OCI-LY7 (cell line): ENCODE data around the gene CAMK4. TPM values are rescaled to one million over a fixed set of nuclear protein-coding genes. Genes with fewer than 3 reads are reported as not detected.

Experiments used
- BruUV-seq: library from RNA; stranded (reverse); fragments of 400-500 nt; replicated peaks from 2 replicates; lab custom pipeline; 2021; lab: Mats Ljungman, UMichigan
- CTCF ChIA-PET: fragments of 300-600 bp; sonication (Branson Sonifier 250); formaldehyde crosslinking; loops from one replicate; lab custom pipeline; 2022; ENCODE audit warnings: antibody characterized with exemption; ENCODE audit not compliant: unreplicated experiment; lab: Charles Lee
- POLR2A ChIA-PET: fragments of 300-600 bp; sonication (Branson Sonifier 250); formaldehyde crosslinking; loops from one replicate; lab custom pipeline; 2022; ENCODE audit warnings: antibody characterized with exemption; lab: Charles Lee
- DNase-seq: peaks from one replicate; pipeline ENCODE4 v3.0.0-alpha.2; 2015; ENCODE audit warnings: low spot score
- H2AFZ ChIP-seq: fragments of 200-600 bp; sonication (generic), shearing (Covaris generic); 2 replicates; pipeline ENCODE4 v1.6.1; 2014; ENCODE audit warnings: mild to moderate bottlenecking, antibody characterized with exemption, low read length, moderate library complexity
- H3K27ac ChIP-seq: fragments of 200-600 bp; sonication (generic); 2 replicates; pipeline ENCODE4 v1.5.1; 2014; ENCODE audit warnings: mixed run types, low read depth, mild to moderate bottlenecking, moderate library complexity, low read length, inconsistent platforms; ENCODE audit not compliant: poor library complexity, severe bottlenecking
- H3K36me3 ChIP-seq: fragments of 200-600 bp; sonication (generic); 2 replicates; pipeline ENCODE4 v1.6.1; 2014; ENCODE audit warnings: mild to moderate bottlenecking, antibody characterized with exemption, low read length, moderate library complexity, mixed read lengths; ENCODE audit not compliant: insufficient read depth
- H3K4me1 ChIP-seq: fragments of 200-600 bp; sonication (generic); 2 replicates; pipeline ENCODE4 v1.5.1; 2014; ENCODE audit warnings: mild to moderate bottlenecking, low read length; ENCODE audit not compliant: insufficient read depth, poor library complexity, severe bottlenecking
- H3K4me2 ChIP-seq: fragments of 200-600 bp; sonication (generic); 2 replicates; pipeline ENCODE4 v1.6.1; 2014; ENCODE audit warnings: mild to moderate bottlenecking, low read length
- H3K4me3 ChIP-seq: fragments of 200-600 bp; sonication (generic); 2 replicates; pipeline ENCODE4 v1.5.1; 2014; ENCODE audit warnings: mild to moderate bottlenecking, low read depth, low read length; ENCODE audit not compliant: poor library complexity, severe bottlenecking
- H3K79me2 ChIP-seq: fragments of 200-600 bp; sonication (generic); 2 replicates; pipeline ENCODE4 v1.6.1; 2016; ENCODE audit warnings: low read depth, mild to moderate bottlenecking, low read length, moderate library complexity, mixed read lengths; ENCODE audit not compliant: insufficient read depth
- H3K9me2 ChIP-seq: fragments of 200-600 bp; sonication (generic); 2 replicates; pipeline ENCODE4 v1.6.1; 2016; ENCODE audit warnings: mild to moderate bottlenecking, low read length, mixed read lengths; ENCODE audit not compliant: insufficient read depth
- H3K9me3 ChIP-seq: fragments of 200-600 bp; sonication (generic); 2 replicates; pipeline ENCODE4 v1.6.1; 2014; ENCODE audit warnings: mild to moderate bottlenecking, mixed run types, low read length, mixed read lengths
- H4K20me1 ChIP-seq: fragments of 200-600 bp; sonication (generic); 2 replicates; pipeline ENCODE4 v1.6.1; 2014; ENCODE audit warnings: mild to moderate bottlenecking, antibody characterized with exemption, low read length, moderate library complexity, mixed read lengths; ENCODE audit not compliant: insufficient read depth
- EZH2phosphoT487 ChIP-seq: fragments of 200-600 bp; sonication (generic); IDR thresholded peaks from 2 replicates; pipeline ENCODE4 v1.6.1; 2018; ENCODE audit warnings: low read depth, borderline replicate concordance, mild to moderate bottlenecking, mixed run types, antibody characterized with exemption, low read length, moderate library complexity, mixed read lengths
- intact Hi-C: fragments of 100-400 bp; cut with micrococcal nuclease; formaldehyde crosslinking; loops from one replicate; pipeline ENCODE4 v1.10.0; 2022; ENCODE audit not compliant: unreplicated experiment
- total RNA-seq, 2 experiments: library from RNA; depleted of rRNA in 1 of 2; stranded (reverse); fragments of >200 nt in 1 of 2; shearing (Covaris generic) in 1 of 2; gene quantifications; 2 replicates each; pipeline ENCODE4 v1.2.3, GENCODE V29; 2014 to 2022
- TF ChIP-seq, protein P1 (sequence below): fragments of 200-600 bp; sonication (generic); conservative IDR thresholded peaks from 2 replicates; pipeline ENCODE4 v1.5.1; 2014; ENCODE audit warnings: mild to moderate bottlenecking, antibody characterized with exemption, low read length, moderate library complexity, mixed read lengths

Gene CAMK4
- total RNA-seq, 2 experiments from 2014 or later: 25.4 to 40.2 TPM

DNA sequence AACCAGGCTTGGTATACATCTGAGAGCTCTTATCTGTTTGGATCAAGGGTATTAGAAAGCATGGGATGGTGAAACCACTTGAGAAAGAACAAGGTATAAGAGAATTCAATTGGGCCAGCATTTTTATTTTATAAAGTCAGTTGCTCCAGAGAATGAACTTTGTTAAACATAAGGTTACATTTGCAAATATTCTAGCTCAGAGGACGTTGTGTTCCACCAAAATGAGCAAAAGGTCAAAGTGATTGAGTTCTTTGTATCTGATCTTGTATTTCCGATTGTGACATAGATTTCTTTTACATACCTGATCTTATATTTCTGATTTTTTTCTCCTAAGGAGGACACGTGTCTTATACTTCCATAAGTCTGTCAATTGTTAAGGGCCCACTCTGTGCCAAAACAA lies 296.7 kb downstream of the CAMK4 start:
- no TSS peak for BruUV-seq
- Histone ChIP-seq H3K36me3 (no peaks in the 10 kb centered on the region), H2AFZ (no peak overlapping the region), H3K9me2 (no peaks in the 10 kb centered on the region), H3K79me2 (no peaks in the 10 kb centered on the region), H3K9me3 (no peaks in the 10 kb centered on the region), H3K4me2 (no peak overlapping the region), H3K4me3 (no peak overlapping the region), H3K4me1 (no peaks in the 10 kb centered on the region), H3K27ac (no peak overlapping the region), H4K20me1 (no peaks in the 10 kb centered on the region)
- no peak for TF ChIP-seq EZH2phosphoT487
- TF ChIP-seq, protein P1, sequence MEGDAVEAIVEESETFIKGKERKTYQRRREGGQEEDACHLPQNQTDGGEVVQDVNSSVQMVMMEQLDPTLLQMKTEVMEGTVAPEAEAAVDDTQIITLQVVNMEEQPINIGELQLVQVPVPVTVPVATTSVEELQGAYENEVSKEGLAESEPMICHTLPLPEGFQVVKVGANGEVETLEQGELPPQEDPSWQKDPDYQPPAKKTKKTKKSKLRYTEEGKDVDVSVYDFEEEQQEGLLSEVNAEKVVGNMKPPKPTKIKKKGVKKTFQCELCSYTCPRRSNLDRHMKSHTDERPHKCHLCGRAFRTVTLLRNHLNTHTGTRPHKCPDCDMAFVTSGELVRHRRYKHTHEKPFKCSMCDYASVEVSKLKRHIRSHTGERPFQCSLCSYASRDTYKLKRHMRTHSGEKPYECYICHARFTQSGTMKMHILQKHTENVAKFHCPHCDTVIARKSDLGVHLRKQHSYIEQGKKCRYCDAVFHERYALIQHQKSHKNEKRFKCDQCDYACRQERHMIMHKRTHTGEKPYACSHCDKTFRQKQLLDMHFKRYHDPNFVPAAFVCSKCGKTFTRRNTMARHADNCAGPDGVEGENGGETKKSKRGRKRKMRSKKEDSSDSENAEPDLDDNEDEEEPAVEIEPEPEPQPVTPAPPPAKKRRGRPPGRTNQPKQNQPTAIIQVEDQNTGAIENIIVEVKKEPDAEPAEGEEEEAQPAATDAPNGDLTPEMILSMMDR: no peak
- intact Hi-C loops: no loop called here
- no peak for DNase-seq
- CTCF ChIA-PET: no interaction called here
- POLR2A ChIA-PET: interaction anchor here (0.7 to 1.3 kb wide), 2 partner anchors 14 to 310 kb away, joined by 3 read pairs; no protein-coding TSS in a partner anchor

DNA sequence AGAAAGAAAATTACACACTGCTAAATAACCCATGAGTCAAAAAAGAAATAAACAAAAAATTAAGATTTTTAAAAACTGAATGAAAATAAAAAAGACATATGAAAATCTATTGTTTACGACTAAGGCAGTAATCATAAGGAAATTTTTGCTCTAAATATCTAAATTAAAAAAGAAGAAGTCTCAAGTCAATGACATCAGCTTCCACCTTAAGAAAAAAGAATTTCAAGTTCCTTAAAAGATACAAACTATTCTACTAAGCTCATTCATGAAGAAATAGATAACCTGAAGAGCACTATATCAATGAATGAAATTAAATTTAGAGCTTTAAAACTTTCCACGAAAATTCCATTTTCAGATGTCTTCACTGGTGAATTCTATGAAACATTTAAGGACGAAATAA lies 303.9 kb downstream of the CAMK4 start:
- TF ChIP-seq, protein P1: no peak
- no peak for TF ChIP-seq EZH2phosphoT487

DNA sequence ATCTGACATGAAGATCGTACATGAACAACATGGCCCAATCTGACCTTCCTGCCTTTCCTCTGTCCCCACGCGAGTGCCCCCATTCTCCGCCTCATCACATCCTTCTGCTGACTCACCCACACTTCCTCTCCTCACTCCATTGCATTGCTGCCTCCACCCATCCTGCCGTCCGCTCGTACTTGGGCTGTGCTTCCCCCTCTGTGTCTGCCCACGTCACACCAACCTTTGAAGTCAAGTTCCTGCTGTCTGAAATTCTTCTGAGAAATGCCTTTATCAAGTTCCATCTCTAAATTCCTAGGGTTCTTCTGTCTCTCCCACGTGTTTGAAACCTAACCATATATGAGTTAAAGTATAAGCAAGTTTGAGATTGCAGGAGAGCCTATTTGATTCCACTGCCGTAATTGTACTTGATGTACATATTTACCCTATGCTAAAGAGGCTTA lies 306.1 kb downstream of the CAMK4 start:
- BruUV-seq: no TSS peak
- Histone ChIP-seq H3K79me2 (no peaks in the 10 kb centered on the region), H3K9me2 (no peaks in the 10 kb centered on the region), H3K27ac (peak overlapping the region; percentile 33), H3K4me3 (peak overlapping the region; percentile 29), H3K36me3 (no peaks in the 10 kb centered on the region), H3K4me2 (peak overlapping the region; percentile 54), H2AFZ (peak overlapping the region; percentile 86), H4K20me1 (no peaks in the 10 kb centered on the region), H3K9me3 (no peaks in the 10 kb centered on the region), H3K4me1 (peaks cover 16% of the 10 kb centered on the region)
- POLR2A ChIA-PET: interaction anchor here (0.6 to 0.7 kb wide), 3 partner anchors 11 to 449 kb away, joined by 3 to 4 read pairs (median 4); no protein-coding TSS in a partner anchor
- peak; percentile 75 for DNase-seq
- CTCF ChIA-PET: interaction anchor here (0.6 kb wide), 1 partner anchor 211 kb away, joined by 3 read pairs; no protein-coding TSS in a partner anchor
- intact Hi-C loops: loop anchor here (5.0 kb wide), 1 partner anchor 617 kb away; no protein-coding TSS in a partner anchor
- TF ChIP-seq EZH2phosphoT487: no peak
- TF ChIP-seq, protein P1: no peak

More for the DNA sequence above, 303.9 kb downstream of the CAMK4 start:
- no peak for DNase-seq
- no TSS peak for BruUV-seq
- peaks cover 16% of the 10 kb centered on the region for H3K4me1 ChIP-seq
- no peak overlapping the region for H3K4me2 ChIP-seq
- CTCF ChIA-PET: no interaction called here
- H3K36me3 ChIP-seq: no peaks in the 10 kb centered on the region
- no peaks in the 10 kb centered on the region for H3K79me2 ChIP-seq
- intact Hi-C loops: no loop called here
- POLR2A ChIA-PET: interaction anchor here (0.7 kb wide), 1 partner anchor 13 kb away, joined by 3 read pairs; no protein-coding TSS in a partner anchor
- H3K4me3 ChIP-seq: no peak overlapping the region
- no peaks in the 10 kb centered on the region for H3K9me3 ChIP-seq
- no peaks in the 10 kb centered on the region for H3K9me2 ChIP-seq
- H3K27ac ChIP-seq: no peak overlapping the region
- no peak overlapping the region for H2AFZ ChIP-seq
- no peaks in the 10 kb centered on the region for H4K20me1 ChIP-seq
